ENCODE measurements around the gene GLRX3. TPM values are rescaled to one million over a fixed set of nuclear protein-coding genes. Genes with fewer than 3 reads are reported as not detected.

Gene GLRX3
- total and polyA plus RNA-seq, 2 of the 13 experiments (the other 11 are each of a cell fraction or from before 2014, with no cell fraction given): 91.4 to 135 TPM

DNA sequence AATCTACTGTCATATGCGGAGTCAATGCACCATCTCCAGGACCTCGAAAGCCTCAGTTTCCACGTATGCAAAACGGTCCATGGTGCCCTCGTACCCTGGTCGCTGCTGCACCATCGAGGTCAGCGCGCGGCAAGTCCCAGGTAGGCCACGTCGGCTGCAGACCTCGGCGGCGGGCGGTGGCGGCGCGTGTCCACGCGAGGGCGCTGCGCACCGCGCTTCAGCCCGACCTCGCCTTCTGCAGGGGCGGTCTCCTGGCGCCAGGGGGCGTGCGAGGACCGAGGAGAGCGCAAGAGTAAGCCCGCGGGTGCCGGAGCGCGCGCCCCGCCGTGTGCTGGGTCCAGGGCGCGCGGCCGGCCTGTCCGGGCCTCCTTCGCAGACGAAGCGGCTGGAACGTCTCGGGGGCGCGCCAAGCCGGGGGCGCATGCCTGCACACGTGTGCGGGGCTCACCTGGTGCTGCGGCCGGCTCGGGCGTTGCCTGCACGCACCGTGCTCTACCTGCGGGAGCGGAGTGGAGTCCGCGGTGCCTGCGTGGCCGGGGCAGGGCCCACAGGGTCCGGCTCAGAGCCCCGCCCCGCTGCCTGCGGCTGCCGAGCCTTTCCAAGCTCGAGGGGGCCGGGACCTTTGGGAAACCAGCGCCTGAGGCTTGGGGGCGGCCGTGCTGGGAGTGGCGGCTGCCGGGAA is 54.0 kb downstream of the GLRX3 start (continued):
- no peak for TF ChIP-seq HNRNPUL1 (IDR thresholded peaks at IDR 0.05; ENCODE audit: low read depth, low read length)
- TF ChIP-seq SMAD3 (CRISPR knock-in tag; IDR thresholded peaks at IDR 0.05): no peak
- TF ChIP-seq ZNF235 (CRISPR knock-in tag; IDR thresholded peaks at IDR 0.05; ENCODE audit: borderline replicate concordance): 0 out of 2 replicates have a peak, but pooled peaks have one; percentile 84
- TF ChIP-seq, protein P1, sequence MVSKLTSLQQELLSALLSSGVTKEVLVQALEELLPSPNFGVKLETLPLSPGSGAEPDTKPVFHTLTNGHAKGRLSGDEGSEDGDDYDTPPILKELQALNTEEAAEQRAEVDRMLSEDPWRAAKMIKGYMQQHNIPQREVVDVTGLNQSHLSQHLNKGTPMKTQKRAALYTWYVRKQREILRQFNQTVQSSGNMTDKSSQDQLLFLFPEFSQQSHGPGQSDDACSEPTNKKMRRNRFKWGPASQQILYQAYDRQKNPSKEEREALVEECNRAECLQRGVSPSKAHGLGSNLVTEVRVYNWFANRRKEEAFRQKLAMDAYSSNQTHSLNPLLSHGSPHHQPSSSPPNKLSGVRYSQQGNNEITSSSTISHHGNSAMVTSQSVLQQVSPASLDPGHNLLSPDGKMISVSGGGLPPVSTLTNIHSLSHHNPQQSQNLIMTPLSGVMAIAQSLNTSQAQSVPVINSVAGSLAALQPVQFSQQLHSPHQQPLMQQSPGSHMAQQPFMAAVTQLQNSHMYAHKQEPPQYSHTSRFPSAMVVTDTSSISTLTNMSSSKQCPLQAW (CRISPR knock-in tag; IDR thresholded peaks at IDR 0.05): no peak
- TF ChIP-seq TOPORS (CRISPR knock-in tag; IDR thresholded peaks at IDR 0.05): peak; percentile 34; the same call in 1 of the 2 replicates
- TF ChIP-seq SPEN (CRISPR knock-in tag; IDR thresholded peaks at IDR 0.05; ENCODE audit: low read depth): peak; percentile 78
- TF ChIP-seq ZNF260 (CRISPR knock-in tag; IDR thresholded peaks at IDR 0.05; ENCODE audit: borderline replicate concordance, low read depth): no peak
- TF ChIP-seq ZNF333 (CRISPR knock-in tag; IDR thresholded peaks at IDR 0.05; ENCODE audit: borderline replicate concordance): no peak
- TF ChIP-seq U2AF1 (optimal IDR thresholded peaks at IDR 0.05; ENCODE audit: low read depth, low read length): no peak
- TF ChIP-seq, protein P2, sequence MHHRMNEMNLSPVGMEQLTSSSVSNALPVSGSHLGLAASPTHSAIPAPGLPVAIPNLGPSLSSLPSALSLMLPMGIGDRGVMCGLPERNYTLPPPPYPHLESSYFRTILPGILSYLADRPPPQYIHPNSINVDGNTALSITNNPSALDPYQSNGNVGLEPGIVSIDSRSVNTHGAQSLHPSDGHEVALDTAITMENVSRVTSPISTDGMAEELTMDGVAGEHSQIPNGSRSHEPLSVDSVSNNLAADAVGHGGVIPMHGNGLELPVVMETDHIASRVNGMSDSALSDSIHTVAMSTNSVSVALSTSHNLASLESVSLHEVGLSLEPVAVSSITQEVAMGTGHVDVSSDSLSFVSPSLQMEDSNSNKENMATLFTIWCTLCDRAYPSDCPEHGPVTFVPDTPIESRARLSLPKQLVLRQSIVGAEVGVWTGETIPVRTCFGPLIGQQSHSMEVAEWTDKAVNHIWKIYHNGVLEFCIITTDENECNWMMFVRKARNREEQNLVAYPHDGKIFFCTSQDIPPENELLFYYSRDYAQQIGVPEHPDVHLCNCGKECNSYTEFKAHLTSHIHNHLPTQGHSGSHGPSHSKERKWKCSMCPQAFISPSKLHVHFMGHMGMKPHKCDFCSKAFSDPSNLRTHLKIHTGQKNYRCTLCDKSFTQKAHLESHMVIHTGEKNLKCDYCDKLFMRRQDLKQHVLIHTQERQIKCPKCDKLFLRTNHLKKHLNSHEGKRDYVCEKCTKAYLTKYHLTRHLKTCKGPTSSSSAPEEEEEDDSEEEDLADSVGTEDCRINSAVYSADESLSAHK (CRISPR knock-in tag; IDR thresholded peaks at IDR 0.05; ENCODE audit: borderline replicate concordance): no peak
- TF ChIP-seq ZNF549 (CRISPR knock-in tag; IDR thresholded peaks at IDR 0.05): no peak
- peak; percentile 56; the same call in 1 of the 2 replicates for TF ChIP-seq EED (CRISPR knock-in tag; IDR thresholded peaks at IDR 0.05)
- TF ChIP-seq KMT2B (CRISPR knock-in tag; IDR thresholded peaks at IDR 0.05): no peak
- TF ChIP-seq, protein P3, sequence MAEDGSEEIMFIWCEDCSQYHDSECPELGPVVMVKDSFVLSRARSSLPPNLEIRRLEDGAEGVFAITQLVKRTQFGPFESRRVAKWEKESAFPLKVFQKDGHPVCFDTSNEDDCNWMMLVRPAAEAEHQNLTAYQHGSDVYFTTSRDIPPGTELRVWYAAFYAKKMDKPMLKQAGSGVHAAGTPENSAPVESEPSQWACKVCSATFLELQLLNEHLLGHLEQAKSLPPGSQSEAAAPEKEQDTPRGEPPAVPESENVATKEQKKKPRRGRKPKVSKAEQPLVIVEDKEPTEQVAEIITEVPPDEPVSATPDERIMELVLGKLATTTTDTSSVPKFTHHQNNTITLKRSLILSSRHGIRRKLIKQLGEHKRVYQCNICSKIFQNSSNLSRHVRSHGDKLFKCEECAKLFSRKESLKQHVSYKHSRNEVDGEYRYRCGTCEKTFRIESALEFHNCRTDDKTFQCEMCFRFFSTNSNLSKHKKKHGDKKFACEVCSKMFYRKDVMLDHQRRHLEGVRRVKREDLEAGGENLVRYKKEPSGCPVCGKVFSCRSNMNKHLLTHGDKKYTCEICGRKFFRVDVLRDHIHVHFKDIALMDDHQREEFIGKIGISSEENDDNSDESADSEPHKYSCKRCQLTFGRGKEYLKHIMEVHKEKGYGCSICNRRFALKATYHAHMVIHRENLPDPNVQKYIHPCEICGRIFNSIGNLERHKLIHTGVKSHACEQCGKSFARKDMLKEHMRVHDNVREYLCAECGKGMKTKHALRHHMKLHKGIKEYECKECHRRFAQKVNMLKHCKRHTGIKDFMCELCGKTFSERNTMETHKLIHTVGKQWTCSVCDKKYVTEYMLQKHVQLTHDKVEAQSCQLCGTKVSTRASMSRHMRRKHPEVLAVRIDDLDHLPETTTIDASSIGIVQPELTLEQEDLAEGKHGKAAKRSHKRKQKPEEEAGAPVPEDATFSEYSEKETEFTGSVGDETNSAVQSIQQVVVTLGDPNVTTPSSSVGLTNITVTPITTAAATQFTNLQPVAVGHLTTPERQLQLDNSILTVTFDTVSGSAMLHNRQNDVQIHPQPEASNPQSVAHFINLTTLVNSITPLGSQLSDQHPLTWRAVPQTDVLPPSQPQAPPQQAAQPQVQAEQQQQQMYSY (CRISPR knock-in tag; IDR thresholded peaks at IDR 0.05): no peak; the same call in 1 of the 2 replicates

Measured in HepG2 (cell line).